SK-N-SH (cell line): ENCODE data around the gene RBM19. TPM values are rescaled to one million over a fixed set of nuclear protein-coding genes. Genes with fewer than 3 reads are reported as not detected.

Experiments used
- CTCF ChIA-PET: fragments of 300-600, 350-600 bp; formaldehyde crosslinking; extraction: SDS; loops from one replicate; lab custom pipeline; 2021; lab: Yijun Ruan, JAX
- POLR2A ChIA-PET: fragments of 350-600 bp; sonication (Branson Sonifier 250); formaldehyde crosslinking; extraction: SDS; loops from one replicate; lab custom pipeline; 2020; ENCODE audit warnings: antibody characterized with exemption, inconsistent platforms; lab: Yijun Ruan, JAX
- DNase-seq: peaks from one replicate; pipeline ENCODE4 v3.0.0; 2012
- H2AFZ ChIP-seq: fragments of 200-600 bp; sonication (generic); 2 replicates; pipeline ENCODE4 v1.8.1; 2016; ENCODE audit warnings: antibody characterized with exemption, mild to moderate bottlenecking, low read depth
- H3F3A ChIP-seq: fragments of 200-600 bp; sonication (generic); replicated peaks from 2 replicates; pipeline ENCODE3; 2016; ENCODE audit warnings: antibody characterized with exemption, mild to moderate bottlenecking; ENCODE audit not compliant: insufficient read depth
- H3K27ac ChIP-seq, 2 experiments: fragments of 200-500 bp in 1 of 2; fragments of 200-600 bp in 1 of 2; sonication (Bioruptor generic) in 1 of 2; sonication (generic), shearing (Covaris generic) in 1 of 2; 2 replicates each; pipeline versions ENCODE4 v1.5.1 to v1.6.1; 2014 to 2016; ENCODE audit warnings: low read depth in 2 of 2, inconsistent platforms in 1 of 2, low read length in 1 of 2, mild to moderate bottlenecking in 1 of 2, mixed read lengths in 1 of 2
- H3K27me3 ChIP-seq: fragments of 200-600 bp; sonication (generic), shearing (Covaris generic); 2 replicates; pipeline ENCODE4 v1.6.1; 2016; ENCODE audit warnings: mixed run types; ENCODE audit not compliant: insufficient read depth
- H3K36me3 ChIP-seq, 2 experiments: fragments of 200-500 bp in 1 of 2; fragments of 200-600 bp in 1 of 2; sonication (Bioruptor generic) in 1 of 2; sonication (generic) in 1 of 2; replicated peaks in 1 of 2; 2 replicates each; pipeline versions ENCODE3 to v1.5.1; 2014 to 2016; ENCODE audit warnings: low read length in 1 of 2, mild to moderate bottlenecking in 1 of 2; ENCODE audit not compliant: insufficient read depth in 2 of 2, control insufficient read depth in 1 of 2
- H3K4me1 ChIP-seq, 2 experiments: fragments of 200-500 bp in 1 of 2; fragments of 200-600 bp in 1 of 2; sonication (Bioruptor generic) in 1 of 2; sonication (generic), shearing (Covaris generic) in 1 of 2; 2 replicates each; pipeline versions ENCODE4 v1.5.1 to v1.6.1; 2014 to 2016; ENCODE audit warnings: low read depth in 1 of 2, low read length in 1 of 2, mixed run types in 1 of 2; ENCODE audit not compliant: insufficient read depth in 2 of 2, control insufficient read depth in 1 of 2
- H3K4me2 ChIP-seq: fragments of 200-600 bp; sonication (generic), shearing (Covaris generic); 2 replicates; pipeline ENCODE4 v1.6.1; 2017; ENCODE audit warnings: mixed run types
- H3K4me3 ChIP-seq, 2 experiments: fragments of 200-500 bp in 1 of 2; fragments of 200-600 bp in 1 of 2; sonication (Bioruptor generic) in 1 of 2; sonication (generic), shearing (Covaris generic) in 1 of 2; 2 replicates each; pipeline versions ENCODE4 v1.5.1 to v1.8.1; 2014 to 2016; ENCODE audit warnings: low read depth in 2 of 2, inconsistent platforms in 1 of 2, low read length in 1 of 2, mild to moderate bottlenecking in 1 of 2, mixed read lengths in 1 of 2, moderate library complexity in 1 of 2
- H3K79me2 ChIP-seq: fragments of 200-600 bp; sonication (generic); 2 replicates; pipeline ENCODE4 v1.8.1; 2017; ENCODE audit warnings: mild to moderate bottlenecking; ENCODE audit not compliant: insufficient read depth
- H3K9ac ChIP-seq: fragments of 200-600 bp; sonication (generic); 2 replicates; pipeline ENCODE4 v1.6.1; 2017; ENCODE audit warnings: mixed run types
- H3K9me2 ChIP-seq: fragments of 200-600 bp; sonication (generic); 2 replicates; pipeline ENCODE4 v1.6.1; 2017; ENCODE audit warnings: mixed run types
- H3K9me3 ChIP-seq: fragments of 200-600 bp; sonication (generic); 2 replicates; pipeline ENCODE4 v1.6.1; 2017; ENCODE audit warnings: mixed run types, mild to moderate bottlenecking, moderate library complexity
- H4K20me1 ChIP-seq: fragments of 200-600 bp; sonication (generic); 2 replicates; pipeline ENCODE4 v1.6.1; 2017; ENCODE audit warnings: mild to moderate bottlenecking, mixed run types; ENCODE audit not compliant: insufficient read depth
- CHD2 ChIP-seq: fragments of 150-350 bp; IDR thresholded peaks from 2 replicates; pipeline ENCODE4 v1.6.1; 2018; ENCODE audit warnings: low read length; ENCODE audit not compliant: partially characterized antibody
- ELF1 ChIP-seq: IDR thresholded peaks from 2 replicates; pipeline ENCODE4 v1.4.0; 2012
- EP300 ChIP-seq, 2 experiments: IDR thresholded peaks; 2 replicates each; pipeline versions ENCODE4 v1.4.0 to v1.6.1; 2012; ENCODE audit warnings: borderline replicate concordance in 1 of 2, low read depth in 1 of 2, low read length in 1 of 2
- EZH2phosphoT487 ChIP-seq: fragments of 200-600 bp; sonication (generic); IDR thresholded peaks from 2 replicates; pipeline ENCODE4 v1.6.1; 2017; ENCODE audit warnings: low read depth, mixed run types, mild to moderate bottlenecking, antibody characterized with exemption, moderate library complexity, borderline replicate concordance
- FOXJ3 ChIP-seq: sonication (generic); formaldehyde crosslinking; IDR thresholded peaks from 2 replicates; pipeline ENCODE4 v1.5.1; 2020; ENCODE audit warnings: mild to moderate bottlenecking, missing genetic modification reagents
- GABPA ChIP-seq: IDR thresholded peaks from 2 replicates; pipeline ENCODE4 v1.4.0; 2012; ENCODE audit warnings: low read depth, mild to moderate bottlenecking
- GATA2 ChIP-seq: sonication (generic); formaldehyde crosslinking; IDR thresholded peaks from 2 replicates; pipeline ENCODE4 v1.5.0; 2020; ENCODE audit warnings: mild to moderate bottlenecking, missing genetic modification reagents
- MEF2A ChIP-seq: IDR thresholded peaks from 2 replicates; pipeline ENCODE4 v1.4.0; 2012; ENCODE audit warnings: low read depth, borderline replicate concordance
- MXI1 ChIP-seq: IDR thresholded peaks from 2 replicates; pipeline ENCODE4 v1.6.1; 2012; ENCODE audit warnings: mild to moderate bottlenecking, low read depth, low read length, improper control_type of control experiment
- NFIC ChIP-seq: IDR thresholded peaks from 2 replicates; pipeline ENCODE4 v1.4.0; 2012; ENCODE audit warnings: borderline replicate concordance
- RFX5 ChIP-seq: IDR thresholded peaks from 2 replicates; pipeline ENCODE4 v1.6.1; 2012; ENCODE audit warnings: mild to moderate bottlenecking, improper control_type of control experiment, low read length
- RXRA ChIP-seq: IDR thresholded peaks from 2 replicates; pipeline ENCODE4 v1.4.0; 2012; ENCODE audit warnings: low read depth, mild to moderate bottlenecking, borderline replicate concordance
- TAF1 ChIP-seq: IDR thresholded peaks from 2 replicates; pipeline ENCODE4 v1.6.1; 2012; ENCODE audit warnings: low read depth, mild to moderate bottlenecking, low read length, moderate library complexity, borderline replicate concordance
- WGBS: methylation state at CpG from one replicate; pipeline ENCODE4 v1.1.6; 2017; ENCODE audit warnings: low lambda C conversion rate; 5-methylcytosine and 5-hydroxymethylcytosine counted together
- polyA plus RNA-seq, 3 experiments: library from polyadenylated mRNA; depleted of rRNA; stranded (reverse); fragments of >200 nt; gene quantifications; 2 replicates each; pipeline ENCODE4 v1.2.3, GENCODE V29; 2012
- TF ChIP-seq, protein P1 (sequence below): fragments of 150-350 bp; IDR thresholded peaks from 2 replicates; pipeline ENCODE4 v1.6.1; 2016; ENCODE audit warnings: mild to moderate bottlenecking, low read depth, low read length
- TF ChIP-seq, protein P2 (sequence below): IDR thresholded peaks from 2 replicates; pipeline ENCODE4 v1.4.0; 2012; ENCODE audit warnings: low read depth, borderline replicate concordance
- TF ChIP-seq, protein P3 (sequence below): IDR thresholded peaks from 2 replicates; pipeline ENCODE4; 2012
- TF ChIP-seq, protein P4 (sequence below): IDR thresholded peaks from 2 replicates; pipeline ENCODE4 v1.4.0; 2012; ENCODE audit warnings: low read depth, borderline replicate concordance
- TF ChIP-seq, protein P5 (sequence below): IDR thresholded peaks from 2 replicates; pipeline ENCODE4 v1.4.0; 2012; ENCODE audit warnings: low read depth
- TF ChIP-seq, protein P6 (sequence below): IDR thresholded peaks from 2 replicates; pipeline ENCODE4 v1.6.1; 2012; ENCODE audit warnings: mild to moderate bottlenecking, low read depth, low read length, moderate library complexity

The RBM19 gene
- polyA plus RNA-seq, 1 of the 3 experiments (the other 2 are of a cell fraction) = 16.6 TPM

DNA sequence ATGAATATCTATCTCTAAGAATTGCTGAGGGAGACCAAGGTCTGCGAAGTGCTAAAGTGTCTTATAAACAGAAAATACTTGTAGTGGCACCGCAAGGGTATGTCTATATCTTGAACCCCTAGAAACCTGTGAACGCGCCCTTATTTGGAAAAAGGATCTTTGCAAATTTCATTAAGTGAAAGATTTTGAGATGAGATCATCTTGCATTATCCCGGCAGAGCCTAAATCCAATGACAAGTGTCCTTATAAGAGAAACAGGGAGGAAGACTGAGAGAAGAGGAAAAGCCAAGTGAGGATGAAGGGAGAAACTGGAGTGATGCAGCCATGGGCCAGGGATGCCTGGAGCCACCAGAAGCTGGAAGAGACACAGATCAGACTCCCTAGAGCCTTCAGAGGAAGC, 27.7 kb downstream of the RBM19 start:
- CTCF ChIA-PET = no interaction called here
- H3K4me2 ChIP-seq = no peak overlapping the region
- POLR2A ChIA-PET = no interaction called here
- H3F3A ChIP-seq = no peaks in the 10 kb centered on the region
- WGBS = 83% methylated on average over 5 of the region's 5 CpGs
- H2AFZ ChIP-seq = no peak overlapping the region
- H3K9ac ChIP-seq = no peak overlapping the region
- H4K20me1 ChIP-seq = no peaks in the 10 kb centered on the region
- no peaks in the 10 kb centered on the region for H3K9me3 ChIP-seq
- H3K9me2 ChIP-seq = no peaks in the 10 kb centered on the region
- no peak overlapping the region for H3K4me3 ChIP-seq
- no peaks in the 10 kb centered on the region for H3K27me3 ChIP-seq
- H3K27ac ChIP-seq = no peak overlapping the region
- no peak for DNase-seq
- H3K4me1 ChIP-seq = no peaks in the 10 kb centered on the region
- TF ChIP-seq FOXJ3 (no peak), GABPA (no peak), RFX5 (no peak), EP300 (IDR thresholded peaks at IDR 0.05; ENCODE audit: borderline replicate concordance in 1 of 2, low read depth in 1 of 2, low read length in 1 of 2) (no peak), ELF1 (no peak), EZH2phosphoT487 (no peak), NFIC (no peak), MXI1 (no peak), MEF2A (no peak), GATA2 (CRISPR knock-in tag) (no peak), RXRA (no peak), TAF1 (no peak), CHD2 (no peak)
- TF ChIP-seq, protein P1, sequence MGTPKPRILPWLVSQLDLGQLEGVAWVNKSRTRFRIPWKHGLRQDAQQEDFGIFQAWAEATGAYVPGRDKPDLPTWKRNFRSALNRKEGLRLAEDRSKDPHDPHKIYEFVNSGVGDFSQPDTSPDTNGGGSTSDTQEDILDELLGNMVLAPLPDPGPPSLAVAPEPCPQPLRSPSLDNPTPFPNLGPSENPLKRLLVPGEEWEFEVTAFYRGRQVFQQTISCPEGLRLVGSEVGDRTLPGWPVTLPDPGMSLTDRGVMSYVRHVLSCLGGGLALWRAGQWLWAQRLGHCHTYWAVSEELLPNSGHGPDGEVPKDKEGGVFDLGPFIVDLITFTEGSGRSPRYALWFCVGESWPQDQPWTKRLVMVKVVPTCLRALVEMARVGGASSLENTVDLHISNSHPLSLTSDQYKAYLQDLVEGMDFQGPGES = no peak
- TF ChIP-seq, protein P2, sequence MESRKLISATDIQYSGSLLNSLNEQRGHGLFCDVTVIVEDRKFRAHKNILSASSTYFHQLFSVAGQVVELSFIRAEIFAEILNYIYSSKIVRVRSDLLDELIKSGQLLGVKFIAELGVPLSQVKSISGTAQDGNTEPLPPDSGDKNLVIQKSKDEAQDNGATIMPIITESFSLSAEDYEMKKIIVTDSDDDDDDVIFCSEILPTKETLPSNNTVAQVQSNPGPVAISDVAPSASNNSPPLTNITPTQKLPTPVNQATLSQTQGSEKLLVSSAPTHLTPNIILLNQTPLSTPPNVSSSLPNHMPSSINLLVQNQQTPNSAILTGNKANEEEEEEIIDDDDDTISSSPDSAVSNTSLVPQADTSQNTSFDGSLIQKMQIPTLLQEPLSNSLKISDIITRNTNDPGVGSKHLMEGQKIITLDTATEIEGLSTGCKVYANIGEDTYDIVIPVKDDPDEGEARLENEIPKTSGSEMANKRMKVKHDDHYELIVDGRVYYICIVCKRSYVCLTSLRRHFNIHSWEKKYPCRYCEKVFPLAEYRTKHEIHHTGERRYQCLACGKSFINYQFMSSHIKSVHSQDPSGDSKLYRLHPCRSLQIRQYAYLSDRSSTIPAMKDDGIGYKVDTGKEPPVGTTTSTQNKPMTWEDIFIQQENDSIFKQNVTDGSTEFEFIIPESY = no peak
- TF ChIP-seq, protein P3, sequence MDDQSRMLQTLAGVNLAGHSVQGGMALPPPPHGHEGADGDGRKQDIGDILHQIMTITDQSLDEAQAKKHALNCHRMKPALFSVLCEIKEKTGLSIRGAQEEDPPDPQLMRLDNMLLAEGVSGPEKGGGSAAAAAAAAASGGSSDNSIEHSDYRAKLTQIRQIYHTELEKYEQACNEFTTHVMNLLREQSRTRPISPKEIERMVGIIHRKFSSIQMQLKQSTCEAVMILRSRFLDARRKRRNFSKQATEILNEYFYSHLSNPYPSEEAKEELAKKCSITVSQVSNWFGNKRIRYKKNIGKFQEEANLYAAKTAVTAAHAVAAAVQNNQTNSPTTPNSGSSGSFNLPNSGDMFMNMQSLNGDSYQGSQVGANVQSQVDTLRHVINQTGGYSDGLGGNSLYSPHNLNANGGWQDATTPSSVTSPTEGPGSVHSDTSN = no peak
- TF ChIP-seq, protein P4, sequence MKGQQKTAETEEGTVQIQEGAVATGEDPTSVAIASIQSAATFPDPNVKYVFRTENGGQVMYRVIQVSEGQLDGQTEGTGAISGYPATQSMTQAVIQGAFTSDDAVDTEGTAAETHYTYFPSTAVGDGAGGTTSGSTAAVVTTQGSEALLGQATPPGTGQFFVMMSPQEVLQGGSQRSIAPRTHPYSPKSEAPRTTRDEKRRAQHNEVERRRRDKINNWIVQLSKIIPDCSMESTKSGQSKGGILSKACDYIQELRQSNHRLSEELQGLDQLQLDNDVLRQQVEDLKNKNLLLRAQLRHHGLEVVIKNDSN = no peak
- TF ChIP-seq, protein P5, sequence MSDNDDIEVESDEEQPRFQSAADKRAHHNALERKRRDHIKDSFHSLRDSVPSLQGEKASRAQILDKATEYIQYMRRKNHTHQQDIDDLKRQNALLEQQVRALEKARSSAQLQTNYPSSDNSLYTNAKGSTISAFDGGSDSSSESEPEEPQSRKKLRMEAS = no peak
- TF ChIP-seq, protein P6, sequence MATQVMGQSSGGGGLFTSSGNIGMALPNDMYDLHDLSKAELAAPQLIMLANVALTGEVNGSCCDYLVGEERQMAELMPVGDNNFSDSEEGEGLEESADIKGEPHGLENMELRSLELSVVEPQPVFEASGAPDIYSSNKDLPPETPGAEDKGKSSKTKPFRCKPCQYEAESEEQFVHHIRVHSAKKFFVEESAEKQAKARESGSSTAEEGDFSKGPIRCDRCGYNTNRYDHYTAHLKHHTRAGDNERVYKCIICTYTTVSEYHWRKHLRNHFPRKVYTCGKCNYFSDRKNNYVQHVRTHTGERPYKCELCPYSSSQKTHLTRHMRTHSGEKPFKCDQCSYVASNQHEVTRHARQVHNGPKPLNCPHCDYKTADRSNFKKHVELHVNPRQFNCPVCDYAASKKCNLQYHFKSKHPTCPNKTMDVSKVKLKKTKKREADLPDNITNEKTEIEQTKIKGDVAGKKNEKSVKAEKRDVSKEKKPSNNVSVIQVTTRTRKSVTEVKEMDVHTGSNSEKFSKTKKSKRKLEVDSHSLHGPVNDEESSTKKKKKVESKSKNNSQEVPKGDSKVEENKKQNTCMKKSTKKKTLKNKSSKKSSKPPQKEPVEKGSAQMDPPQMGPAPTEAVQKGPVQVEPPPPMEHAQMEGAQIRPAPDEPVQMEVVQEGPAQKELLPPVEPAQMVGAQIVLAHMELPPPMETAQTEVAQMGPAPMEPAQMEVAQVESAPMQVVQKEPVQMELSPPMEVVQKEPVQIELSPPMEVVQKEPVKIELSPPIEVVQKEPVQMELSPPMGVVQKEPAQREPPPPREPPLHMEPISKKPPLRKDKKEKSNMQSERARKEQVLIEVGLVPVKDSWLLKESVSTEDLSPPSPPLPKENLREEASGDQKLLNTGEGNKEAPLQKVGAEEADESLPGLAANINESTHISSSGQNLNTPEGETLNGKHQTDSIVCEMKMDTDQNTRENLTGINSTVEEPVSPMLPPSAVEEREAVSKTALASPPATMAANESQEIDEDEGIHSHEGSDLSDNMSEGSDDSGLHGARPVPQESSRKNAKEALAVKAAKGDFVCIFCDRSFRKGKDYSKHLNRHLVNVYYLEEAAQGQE = no peak
- peaks cover 9 to 53% of the 10 kb centered on the region in 2 experiments for H3K36me3 ChIP-seq
- H3K79me2 ChIP-seq = no peaks in the 10 kb centered on the region
